ENCODE data around the gene AXL. TPM values are rescaled to one million over a fixed set of nuclear protein-coding genes. Genes with fewer than 3 reads are reported as not detected.

Gene AXL
- total and polyA plus RNA-seq, 2 of the 8 experiments (the other 6 are each of a cell fraction or from before 2014, with no cell fraction given), result 35.3 to 51.0 TPM

DNA sequence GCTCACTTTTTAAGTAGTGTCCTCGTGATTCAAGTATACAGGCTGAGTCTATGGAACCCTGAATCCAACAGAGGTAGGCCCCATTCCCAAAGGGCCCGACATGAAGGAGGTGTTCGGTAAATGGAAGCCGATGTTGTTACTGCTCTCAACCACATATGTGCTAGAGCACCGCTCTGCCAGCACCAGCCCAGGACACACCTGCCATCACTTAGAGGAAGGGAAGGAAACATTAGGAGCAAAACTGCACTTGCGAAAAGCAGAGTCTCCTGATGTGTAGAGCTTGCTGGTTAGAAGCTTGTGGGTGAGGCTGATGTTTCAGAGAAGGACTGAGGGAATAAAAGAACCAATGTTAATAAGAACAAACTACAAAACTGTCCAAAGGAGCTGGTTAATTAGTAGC lies 81.5 kb downstream of the AXL start:
- no peak overlapping the region for H2BK20ac ChIP-seq (ENCODE audit: low read length)
- H3K36me3 ChIP-seq (ENCODE audit: control insufficient read depth in 2 of 4, insufficient read depth in 4 of 4, low read length in 3 of 4), result peaks cover 68 to 98% (median 95%) of the 10 kb centered on the region in 4 experiments
- WGBS, 2 experiments (ENCODE audit: extremely low coverage in 1 of 2, insufficient coverage in 1 of 2, insufficient read length in 1 of 2, insufficient replicate concordance in 2 of 2, low coverage in 1 of 2, low lambda C conversion rate in 2 of 2, missing lambda C conversion rate in 1 of 2), result 94% methylated on average over 6 of the region's 6 CpGs; no CpG with 5 or more reads in 1 of the 2 experiments
- H3K27me3 ChIP-seq (replicated peaks in 1 of 4; ENCODE audit: control insufficient read depth in 3 of 4, extremely low read depth in 1 of 4, insufficient read depth in 3 of 4, low read length in 3 of 4), result no peaks in the 10 kb centered on the region
- H3K9me3 ChIP-seq (ENCODE audit: insufficient read depth in 2 of 2, low read depth in 1 of 2, low read length in 1 of 2), result no peaks in the 10 kb centered on the region
- no peak overlapping the region for H2AK5ac ChIP-seq (ENCODE audit: low read depth, low read length)
- H4K91ac ChIP-seq (replicated peaks; ENCODE audit: insufficient read length, low read length), result no peak overlapping the region
- H3K79me2 ChIP-seq (ENCODE audit: control insufficient read depth in 1 of 2, insufficient read depth in 2 of 2, low read length in 2 of 2), result no peaks in the 10 kb centered on the region
- FAIRE-seq (no peak), DNase-seq (ENCODE audit: low read depth in 1 of 2, low spot score in 2 of 2) (no peak)
- no peak overlapping the region for H2BK120ac ChIP-seq (replicated peaks; ENCODE audit: low read depth, low read length)
- H2AFZ ChIP-seq (ENCODE audit: low read length), result no peak overlapping the region
- no peak overlapping the region for H2BK5ac ChIP-seq (ENCODE audit: low read depth, low read length)
- H4K5ac ChIP-seq (ENCODE audit: insufficient read length, low read depth, low read length), result no peak overlapping the region
- no peak overlapping the region for H3K18ac ChIP-seq (ENCODE audit: extremely low read depth, low read length)
- H4K20me1 ChIP-seq (replicated peaks in 1 of 2; ENCODE audit: control insufficient read depth in 1 of 2, insufficient read depth in 2 of 2, low read length in 2 of 2), result peaks cover 13 to 26% of the 10 kb centered on the region in 2 experiments
- no peak overlapping the region for H3K4ac ChIP-seq (replicated peaks; ENCODE audit: insufficient read length, low read depth, low read length)
- no peak overlapping the region for H3K56ac ChIP-seq (replicated peaks; ENCODE audit: insufficient read length, low read depth, low read length)
- H4K8ac ChIP-seq (ENCODE audit: extremely low read depth, insufficient read depth, low read length), result no peak overlapping the region
- H3K27ac ChIP-seq (ENCODE audit: low read depth, low read length), result no peak overlapping the region
- no peak overlapping the region for H3K9ac ChIP-seq (replicated peaks in 1 of 4; ENCODE audit: extremely low read depth in 1 of 4, low read depth in 3 of 4, low read length in 3 of 4)
- no peak overlapping the region for H3K4me2 ChIP-seq (ENCODE audit: insufficient read depth in 1 of 2, low read depth in 2 of 2, low read length in 2 of 2)
- no peaks in the 10 kb centered on the region for H3K23me2 ChIP-seq (ENCODE audit: low read depth, low read length)
- no peak overlapping the region for H3K4me3 ChIP-seq (ENCODE audit: extremely low read depth in 1 of 4, insufficient read depth in 2 of 4, low read depth in 3 of 4, low read length in 4 of 4)
- no peak overlapping the region for H2BK15ac ChIP-seq (ENCODE audit: low read length)
- ChIA-PET POLR2A (ENCODE audit: partially characterized antibody) (interaction anchor here (1.1 to 22.6 kb wide), 2 partner anchors 20 to 49 kb away, joined by 3 to 579 read pairs; partner anchors contain the start of gene HNRNPUL1), CTCF (ENCODE audit: partially characterized antibody) (interaction anchor here (1.5 to 1.6 kb wide), 2 partner anchors 35 to 51 kb away, joined by 3 to 5 read pairs; no protein-coding TSS in a partner anchor)
- no peaks in the 10 kb centered on the region for H3K4me1 ChIP-seq (replicated peaks in 1 of 4; ENCODE audit: control insufficient read depth in 3 of 4, insufficient read depth in 4 of 4, low read length in 3 of 4)
- no peak overlapping the region for H2BK12ac ChIP-seq (ENCODE audit: low read depth, low read length)
- no peak overlapping the region for H3K23ac ChIP-seq (ENCODE audit: insufficient read length)
- H3K79me1 ChIP-seq (ENCODE audit: low read depth, low read length), result peaks cover under 1% of the 10 kb centered on the region; the same call in 1 of the 2 replicates
- H3K14ac ChIP-seq (ENCODE audit: insufficient read length), result no peak overlapping the region
- TF ChIP-seq SP2 (IDR thresholded peaks at IDR 0.05; ENCODE audit: low read length), result no peak
- TF ChIP-seq, protein P1, sequence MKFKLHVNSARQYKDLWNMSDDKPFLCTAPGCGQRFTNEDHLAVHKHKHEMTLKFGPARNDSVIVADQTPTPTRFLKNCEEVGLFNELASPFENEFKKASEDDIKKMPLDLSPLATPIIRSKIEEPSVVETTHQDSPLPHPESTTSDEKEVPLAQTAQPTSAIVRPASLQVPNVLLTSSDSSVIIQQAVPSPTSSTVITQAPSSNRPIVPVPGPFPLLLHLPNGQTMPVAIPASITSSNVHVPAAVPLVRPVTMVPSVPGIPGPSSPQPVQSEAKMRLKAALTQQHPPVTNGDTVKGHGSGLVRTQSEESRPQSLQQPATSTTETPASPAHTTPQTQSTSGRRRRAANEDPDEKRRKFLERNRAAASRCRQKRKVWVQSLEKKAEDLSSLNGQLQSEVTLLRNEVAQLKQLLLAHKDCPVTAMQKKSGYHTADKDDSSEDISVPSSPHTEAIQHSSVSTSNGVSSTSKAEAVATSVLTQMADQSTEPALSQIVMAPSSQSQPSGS (IDR thresholded peaks at IDR 0.05; ENCODE audit: low read length), result no peak
- TF ChIP-seq RXRA (IDR thresholded peaks at IDR 0.05; ENCODE audit: insufficient read depth, low read depth, low read length), result no peak
- no peak for TF ChIP-seq CHD1 (IDR thresholded peaks at IDR 0.05; ENCODE audit: low read depth, low read length)
- TF ChIP-seq TBP (IDR thresholded peaks at IDR 0.05; ENCODE audit: low read depth, low read length), result no peak
- TF ChIP-seq, protein P2, sequence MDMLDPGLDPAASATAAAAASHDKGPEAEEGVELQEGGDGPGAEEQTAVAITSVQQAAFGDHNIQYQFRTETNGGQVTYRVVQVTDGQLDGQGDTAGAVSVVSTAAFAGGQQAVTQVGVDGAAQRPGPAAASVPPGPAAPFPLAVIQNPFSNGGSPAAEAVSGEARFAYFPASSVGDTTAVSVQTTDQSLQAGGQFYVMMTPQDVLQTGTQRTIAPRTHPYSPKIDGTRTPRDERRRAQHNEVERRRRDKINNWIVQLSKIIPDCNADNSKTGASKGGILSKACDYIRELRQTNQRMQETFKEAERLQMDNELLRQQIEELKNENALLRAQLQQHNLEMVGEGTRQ (IDR thresholded peaks at IDR 0.05; ENCODE audit: low read length), result no peak
- TF ChIP-seq ASH2L (IDR thresholded peaks at IDR 0.05; ENCODE audit: low read length), result no peak
- TF ChIP-seq CBX8 (IDR thresholded peaks at IDR 0.05; ENCODE audit: borderline replicate concordance, low read depth, low read length), result no peak
- TF ChIP-seq TAF7 (optimal IDR thresholded peaks at IDR 0.05; ENCODE audit: borderline replicate concordance, low read depth, low read length), result no peak
- no peak for TF ChIP-seq HDAC2 (IDR thresholded peaks at IDR 0.05; ENCODE audit: borderline replicate concordance in 1 of 2, low read depth in 2 of 2, low read length in 2 of 2)
- TF ChIP-seq POU5F1 (IDR thresholded peaks at IDR 0.05; ENCODE audit: low read depth, low read length), result no peak

Data from H1 (cell line).